Liver (tissue), 9 donors: ENCODE results near the gene DAND5. TPM values are rescaled to one million over a fixed set of nuclear protein-coding genes. Genes with fewer than 3 reads are reported as not detected.

Experiments used
- DNase-seq: peaks from one replicate; pipeline ENCODE4 v3.0.0-alpha.2; 2017; ENCODE audit warnings: low spot score
- H3K27ac ChIP-seq, 2 donors: one replicate each; pipeline ENCODE4 v1.7.0; 2013; ENCODE audit warnings: inconsistent platforms in 2 of 2, low read length in 2 of 2, control low read depth in 1 of 2, low read depth in 1 of 2, mild to moderate bottlenecking in 1 of 2
- H3K27me3 ChIP-seq, 4 donors: one replicate each; pipeline versions ENCODE4 v1.6.1 to v1.7.0; 2013; ENCODE audit warnings: low read length in 3 of 4, inconsistent platforms in 1 of 4, mild to moderate bottlenecking in 1 of 4, moderate library complexity in 1 of 4; ENCODE audit not compliant: control insufficient read depth in 4 of 4, insufficient read depth in 4 of 4
- H3K36me3 ChIP-seq, 4 donors: one replicate each; pipeline versions ENCODE4 v1.6.1 to v1.7.0; 2013; ENCODE audit warnings: low read length in 3 of 4, mild to moderate bottlenecking in 3 of 4, low read depth in 1 of 4, moderate library complexity in 1 of 4; ENCODE audit not compliant: control insufficient read depth in 4 of 4, insufficient read depth in 3 of 4
- H3K4me1 ChIP-seq, 4 donors: one replicate each; pipeline versions ENCODE4 v1.6.1 to v1.7.0; 2013; ENCODE audit warnings: low read length in 3 of 4, mild to moderate bottlenecking in 3 of 4, moderate library complexity in 1 of 4; ENCODE audit not compliant: control insufficient read depth in 4 of 4, insufficient read depth in 4 of 4
- H3K4me3 ChIP-seq, 3 donors: one replicate each; pipeline versions ENCODE4 v1.6.1 to v1.7.0; 2013; ENCODE audit warnings: low read length in 3 of 3, control low read depth in 1 of 3, low read depth in 1 of 3, mild to moderate bottlenecking in 1 of 3
- H3K9ac ChIP-seq, 2 donors: one replicate each; pipeline ENCODE4 v1.7.0; 2013; ENCODE audit warnings: low read length in 2 of 2, mild to moderate bottlenecking in 2 of 2, moderate library complexity in 2 of 2, control low read depth in 1 of 2, low read depth in 1 of 2
- H3K9me3 ChIP-seq, 4 donors: one replicate each; pipeline versions ENCODE4 v1.6.1 to v1.7.0; 2013; ENCODE audit warnings: low read length in 3 of 4; ENCODE audit not compliant: control insufficient read depth in 4 of 4
- ATF3 ChIP-seq: IDR thresholded peaks from 2 replicates; pipeline ENCODE4 v1.6.1; 2016; ENCODE audit warnings: antibody characterized with exemption
- EGR1 ChIP-seq, 2 donors: IDR thresholded peaks; 2 replicates each; pipeline ENCODE4 v1.6.1; 2016 to 2018; ENCODE audit warnings: antibody characterized with exemption in 2 of 2, low read depth in 2 of 2
- FOXA1 ChIP-seq: IDR thresholded peaks from 2 replicates; pipeline ENCODE4 v1.6.1; 2016; ENCODE audit warnings: antibody characterized with exemption
- FOXA2 ChIP-seq: IDR thresholded peaks from 2 replicates; pipeline ENCODE4 v1.6.1; 2016; ENCODE audit warnings: antibody characterized with exemption
- GABPA ChIP-seq, 2 donors: IDR thresholded peaks in 1 of 2; conservative IDR thresholded peaks in 1 of 2; 2 replicates each; pipeline ENCODE4 v1.6.1; 2016; ENCODE audit warnings: antibody characterized with exemption in 2 of 2, mild to moderate bottlenecking in 1 of 2, moderate library complexity in 1 of 2
- HNF4A ChIP-seq, 2 donors: conservative IDR thresholded peaks; 2 replicates each; pipeline ENCODE4 v1.6.1; 2016; ENCODE audit warnings: antibody characterized with exemption in 2 of 2, mild to moderate bottlenecking in 2 of 2
- HNF4G ChIP-seq: IDR thresholded peaks from 2 replicates; pipeline ENCODE4 v1.6.1; 2016; ENCODE audit warnings: antibody characterized with exemption
- JUND ChIP-seq, 2 donors: IDR thresholded peaks; 2 replicates each; pipeline ENCODE4 v1.6.1; 2016; ENCODE audit warnings: antibody characterized with exemption in 2 of 2
- MAX ChIP-seq: IDR thresholded peaks from 2 replicates; pipeline ENCODE4 v1.6.1; 2016; ENCODE audit warnings: antibody characterized with exemption
- NR2F2 ChIP-seq: IDR thresholded peaks from 2 replicates; pipeline ENCODE4 v1.6.1; 2016; ENCODE audit warnings: antibody characterized with exemption
- RAD21 ChIP-seq, 2 donors: IDR thresholded peaks; 2 replicates each; pipeline ENCODE4 v1.6.1; 2016; ENCODE audit warnings: antibody characterized with exemption in 2 of 2, mild to moderate bottlenecking in 2 of 2
- REST ChIP-seq: IDR thresholded peaks from 2 replicates; pipeline ENCODE4 v1.6.1; 2016; ENCODE audit warnings: antibody characterized with exemption, mild to moderate bottlenecking
- RXRA ChIP-seq, 2 donors: IDR thresholded peaks; 2 replicates each; pipeline ENCODE4 v1.6.1; 2017 to 2018; ENCODE audit warnings: antibody characterized with exemption in 2 of 2, mild to moderate bottlenecking in 1 of 2
- SP1 ChIP-seq: IDR thresholded peaks from 2 replicates; pipeline ENCODE4 v1.6.1; 2018; ENCODE audit warnings: antibody characterized with exemption, mild to moderate bottlenecking
- TAF1 ChIP-seq: conservative IDR thresholded peaks from 2 replicates; pipeline ENCODE4 v1.6.1; 2016; ENCODE audit warnings: antibody characterized with exemption, mild to moderate bottlenecking
- YY1 ChIP-seq: IDR thresholded peaks from 2 replicates; pipeline ENCODE4 v1.6.1; 2016; ENCODE audit warnings: antibody characterized with exemption, mild to moderate bottlenecking
- ZBTB33 ChIP-seq: IDR thresholded peaks from 2 replicates; pipeline ENCODE4 v1.6.1; 2016; ENCODE audit warnings: antibody characterized with exemption
- WGBS: extraction: QIAGEN DNeasy Blood & Tissue Kit; methylation state at CpG from one replicate; pipeline ENCODE4 v1.1.7; 2013; 5-methylcytosine and 5-hydroxymethylcytosine counted together
- polyA plus RNA-seq, 2 donors: library from polyadenylated mRNA; stranded (reverse) in 1 of 2; unstranded in 1 of 2; fragments of 200-250 nt in 1 of 2; fragments of >200 nt in 1 of 2; fragmentation: Nextera tagmentation in 1 of 2; extraction: Ambion mirVana in 1 of 2; gene quantifications; one replicate each; pipeline versions ENCODE4 v1.2.1 to v1.2.3, GENCODE V29; 2013 to 2015
- total RNA-seq, 2 donors: library from RNA; depleted of rRNA; stranded (reverse); fragments of >200 nt; gene quantifications; one replicate each; pipeline ENCODE4 v1.2.3, GENCODE V29; 2014
- TF ChIP-seq, protein P1 (sequence below): fragments of 150-350 bp; IDR thresholded peaks from 2 replicates; pipeline ENCODE4 v1.5.1; 2017; ENCODE audit warnings: improper control_type of control experiment, low read depth, low read length; ENCODE audit not compliant: missing input control
- donor health status: healthy.
- donor health status: healthy.
- donor health status: healthy.
- donor health status: healthy.
- donor health status: healthy.

The DAND5 gene
- total and polyA plus RNA-seq, 4 donors, result 0.23 TPM; not detected in 3

GRCh38 chr19:12986726-12987125 is 17.4 kb downstream of the DAND5 start:
- H3K4me3 ChIP-seq, result no peak overlapping the region
- no peak overlapping the region for H3K9ac ChIP-seq
- no peaks in the 10 kb centered on the region for H3K27me3 ChIP-seq
- no peak for TF ChIP-seq ATF3
- no peak for TF ChIP-seq FOXA1
- no peak for TF ChIP-seq NR2F2
- no peak for TF ChIP-seq GABPA (IDR thresholded peaks at IDR 0.05 in 1 of 2, conservative IDR thresholded peaks at IDR 0.05 in 1 of 2)
- no peak for TF ChIP-seq HNF4G
- no peak for TF ChIP-seq RXRA (IDR thresholded peaks at IDR 0.05)
- TF ChIP-seq RAD21 (IDR thresholded peaks at IDR 0.05), result no peak
- TF ChIP-seq ZBTB33, result no peak
- no peak for TF ChIP-seq EGR1 (IDR thresholded peaks at IDR 0.05; ENCODE audit: low read depth in 2 of 2)
- TF ChIP-seq, protein P1, sequence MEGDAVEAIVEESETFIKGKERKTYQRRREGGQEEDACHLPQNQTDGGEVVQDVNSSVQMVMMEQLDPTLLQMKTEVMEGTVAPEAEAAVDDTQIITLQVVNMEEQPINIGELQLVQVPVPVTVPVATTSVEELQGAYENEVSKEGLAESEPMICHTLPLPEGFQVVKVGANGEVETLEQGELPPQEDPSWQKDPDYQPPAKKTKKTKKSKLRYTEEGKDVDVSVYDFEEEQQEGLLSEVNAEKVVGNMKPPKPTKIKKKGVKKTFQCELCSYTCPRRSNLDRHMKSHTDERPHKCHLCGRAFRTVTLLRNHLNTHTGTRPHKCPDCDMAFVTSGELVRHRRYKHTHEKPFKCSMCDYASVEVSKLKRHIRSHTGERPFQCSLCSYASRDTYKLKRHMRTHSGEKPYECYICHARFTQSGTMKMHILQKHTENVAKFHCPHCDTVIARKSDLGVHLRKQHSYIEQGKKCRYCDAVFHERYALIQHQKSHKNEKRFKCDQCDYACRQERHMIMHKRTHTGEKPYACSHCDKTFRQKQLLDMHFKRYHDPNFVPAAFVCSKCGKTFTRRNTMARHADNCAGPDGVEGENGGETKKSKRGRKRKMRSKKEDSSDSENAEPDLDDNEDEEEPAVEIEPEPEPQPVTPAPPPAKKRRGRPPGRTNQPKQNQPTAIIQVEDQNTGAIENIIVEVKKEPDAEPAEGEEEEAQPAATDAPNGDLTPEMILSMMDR, result no peak
- no peak for TF ChIP-seq SP1
- no peak for TF ChIP-seq MAX
- no peak for TF ChIP-seq REST
- TF ChIP-seq HNF4A (conservative IDR thresholded peaks at IDR 0.05), result no peak
- no peak for TF ChIP-seq JUND (IDR thresholded peaks at IDR 0.05)
- WGBS, result 96% methylated on average over 12 of the region's 12 CpGs
- H3K4me1 ChIP-seq, result peaks cover 0 to 7% (median 2%) of the 10 kb centered on the region in 4 donors
- H3K27ac ChIP-seq, result no peak overlapping the region
- H3K36me3 ChIP-seq, result no peaks in the 10 kb centered on the region
- H3K9me3 ChIP-seq, result no peaks in the 10 kb centered on the region
- DNase-seq, result no peak

DNA sequence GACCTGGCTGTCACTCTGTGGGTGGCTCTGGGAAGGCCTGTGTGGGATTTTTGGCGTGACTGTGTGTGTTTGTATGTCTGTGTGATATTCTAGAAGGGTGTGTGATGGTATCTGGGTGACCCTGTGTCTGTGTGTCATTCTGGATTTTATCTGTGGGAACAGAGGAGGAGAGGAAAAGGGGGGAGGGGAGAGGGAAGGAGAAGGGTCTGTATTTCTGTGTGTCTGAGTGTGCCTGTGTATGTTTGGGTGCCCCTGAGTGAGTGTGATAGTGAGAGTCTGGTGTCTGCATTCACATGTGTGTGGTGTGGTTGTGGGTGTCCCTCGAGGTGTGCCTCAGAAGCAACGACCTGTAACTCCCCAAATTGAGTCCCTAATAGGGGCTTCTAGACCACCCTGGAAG is 17.8 kb downstream of the DAND5 start:
- TF ChIP-seq HNF4A (conservative IDR thresholded peaks at IDR 0.05) (no peak), NR2F2 (no peak), HNF4G (no peak), GABPA (IDR thresholded peaks at IDR 0.05 in 1 of 2, conservative IDR thresholded peaks at IDR 0.05 in 1 of 2) (no peak), YY1 (no peak), JUND (IDR thresholded peaks at IDR 0.05) (no peak), FOXA1 (no peak), ZBTB33 (no peak), SP1 (no peak), TAF1 (no peak), RXRA (IDR thresholded peaks at IDR 0.05) (no peak), FOXA2 (no peak), EGR1 (IDR thresholded peaks at IDR 0.05; ENCODE audit: low read depth in 2 of 2) (no peak), RAD21 (IDR thresholded peaks at IDR 0.05) (no peak)
- Histone ChIP-seq H3K27ac (no peak overlapping the region), H3K9me3 (no peaks in the 10 kb centered on the region), H3K4me1 (peaks cover 0 to 7% (median 2%) of the 10 kb centered on the region in 4 donors), H3K4me3 (no peak overlapping the region), H3K36me3 (no peaks in the 10 kb centered on the region), H3K9ac (no peak overlapping the region), H3K27me3 (no peaks in the 10 kb centered on the region)
- 86% methylated on average over 3 of the region's 3 CpGs for WGBS
- DNase-seq, result no peak
